GM21515 (cell line): ENCODE results near the gene TMEM129.

Source experiments
- ATAC-seq: cut with Tn5 transposase; IDR thresholded peaks from one replicate; pipeline ENCODE4 v1.9.1; 2021; ENCODE audit not compliant: unreplicated experiment

The TMEM129 gene

DNA sequence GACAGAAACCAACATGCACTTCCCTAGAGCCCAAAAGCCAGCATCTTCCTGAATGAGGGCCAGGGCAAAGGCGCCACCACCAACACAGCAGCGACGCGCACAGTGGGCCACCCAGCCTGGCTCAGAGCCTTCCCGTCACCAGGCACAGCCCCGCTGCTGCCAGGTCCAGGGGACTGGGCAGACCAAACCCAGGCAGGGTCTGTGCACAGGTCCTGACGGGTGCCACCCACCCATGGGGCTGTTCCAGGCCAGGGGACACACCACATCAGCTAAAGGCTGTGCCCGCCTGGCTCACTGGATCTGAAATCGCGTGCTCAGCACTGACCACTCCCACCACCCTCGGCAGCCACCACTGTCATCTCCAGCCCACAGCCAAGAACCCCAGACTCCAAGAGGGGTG lies 50.8 kb downstream of the TMEM129 start:
- ATAC-seq: no peak

DNA sequence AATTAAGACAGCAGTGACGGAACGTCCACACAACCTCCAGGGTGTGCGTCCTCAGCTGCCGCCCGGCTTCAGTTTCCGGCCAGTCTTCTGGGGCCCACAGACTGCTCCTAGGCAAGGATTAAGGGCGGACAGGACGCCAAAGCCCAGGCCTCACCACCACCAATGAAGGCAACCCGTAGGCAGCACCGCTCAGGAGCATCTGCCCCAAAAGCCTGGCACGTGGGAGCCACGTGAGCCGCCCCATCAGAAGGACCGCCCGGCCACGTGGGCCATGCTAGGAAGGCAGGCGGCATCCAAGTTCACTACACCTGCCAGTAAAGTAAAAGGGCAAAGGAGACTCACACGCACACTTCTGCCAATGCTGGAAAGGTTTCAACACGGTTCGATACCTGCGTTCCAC lies 51.3 kb downstream of the TMEM129 start:
- no peak for ATAC-seq

DNA sequence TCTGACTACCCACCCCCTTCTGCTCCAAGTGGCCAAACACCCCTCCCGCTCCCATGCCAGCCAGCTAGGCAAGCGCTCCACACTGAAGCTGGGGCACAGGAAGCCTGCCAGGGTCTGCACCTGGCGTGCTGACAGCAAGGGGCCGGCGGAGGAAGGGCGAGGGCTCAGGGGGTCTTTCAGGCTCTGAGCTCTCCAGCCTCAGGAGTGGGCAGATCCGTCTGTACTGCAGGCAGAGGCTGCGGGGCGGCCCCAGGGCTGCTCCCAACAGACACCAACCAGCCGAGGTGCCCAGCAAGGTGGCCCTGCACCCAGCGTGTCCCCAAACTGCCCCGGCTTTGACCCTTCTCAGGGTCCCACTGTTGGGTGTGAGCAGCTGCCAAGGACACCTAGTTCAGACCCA lies 51.9 kb downstream of the TMEM129 start:
- ATAC-seq: no peak

DNA sequence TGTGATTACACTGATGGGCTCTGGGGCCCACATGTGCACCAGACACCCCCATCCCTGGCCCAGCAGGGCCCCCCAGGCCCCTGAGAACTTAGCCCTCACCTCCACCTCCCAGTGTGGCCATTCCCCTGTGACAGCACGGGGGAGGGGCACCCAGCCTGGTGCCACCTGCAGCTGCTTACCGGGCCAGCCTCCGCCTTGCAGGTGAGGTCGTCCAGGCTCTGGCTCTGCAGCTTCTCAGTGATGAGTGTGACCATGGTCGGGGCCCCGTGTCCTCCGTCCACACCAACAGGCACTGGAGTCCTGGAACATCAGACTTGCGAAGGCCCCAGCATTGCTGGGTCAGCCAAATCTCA lies 52.7 kb downstream of the TMEM129 start:
- no peak for ATAC-seq

DNA sequence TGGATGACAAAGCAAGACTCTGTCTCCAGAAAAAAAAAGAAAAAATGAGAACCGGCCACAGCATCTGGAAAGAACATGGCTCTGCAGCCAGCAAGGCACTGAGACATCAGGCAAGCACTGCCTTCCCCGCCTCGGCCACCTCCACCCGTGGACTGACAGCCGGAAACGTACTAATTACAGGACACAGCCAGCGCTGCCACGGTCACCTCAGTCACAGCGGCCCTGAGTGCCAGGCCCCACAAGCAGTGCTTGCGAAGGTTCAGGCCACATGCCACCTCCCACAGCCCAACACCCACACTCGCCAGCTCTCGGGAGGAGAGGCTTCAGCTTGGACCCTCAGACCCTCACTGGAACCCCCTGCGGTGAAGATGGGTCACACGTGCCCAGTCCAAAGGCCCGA lies 53.9 kb downstream of the TMEM129 start:
- no peak for ATAC-seq

DNA sequence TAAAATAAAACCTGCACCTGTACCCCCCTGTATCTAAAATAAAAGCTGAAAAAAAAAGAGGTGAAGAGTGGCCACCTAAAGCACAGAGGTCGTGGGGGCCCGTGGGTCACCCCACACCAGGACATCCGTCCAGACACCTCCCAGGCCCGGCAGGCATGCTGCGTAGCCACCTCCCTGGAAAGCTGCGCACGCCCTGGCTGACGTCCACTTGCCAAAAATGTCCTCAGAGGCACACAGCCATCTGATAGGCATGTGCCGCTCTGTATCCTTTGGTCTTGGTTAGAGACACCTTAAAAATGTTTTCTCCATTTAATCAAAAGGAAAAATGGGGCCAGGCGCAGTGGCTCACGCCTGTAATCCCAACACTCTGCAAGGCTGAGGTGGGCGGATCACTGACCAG lies 54.7 kb downstream of the TMEM129 start:
- ATAC-seq: no peak
